ENCODE data around the gene VIM. TPM values are rescaled to one million over a fixed set of nuclear protein-coding genes. Genes with fewer than 3 reads are reported as not detected.

The VIM gene
- total RNA-seq, 3 donors from 2014 or later (not counting 1 experiment from before 2014, with no cell fraction given): 627 to 717 (median 634) TPM

- Mint-ChIP-seq H3K27ac (no peak overlapping the region), H3K4me3 (no peak overlapping the region), H3K27me3 (ENCODE audit: low read depth in 2 of 2) (no peaks in the 10 kb centered on the region), H3K9me3 (no peaks in the 10 kb centered on the region), H3K36me3 (no peaks in the 10 kb centered on the region), H3K4me1 (peaks cover 0 to 6% of the 10 kb centered on the region in 2 donors)
- Histone ChIP-seq H3K27me3 (ENCODE audit: control insufficient read depth, insufficient read depth, low read length) (no peaks in the 10 kb centered on the region), H3K36me3 (ENCODE audit: control insufficient read depth, insufficient read depth, low read length) (no peaks in the 10 kb centered on the region), H3K4me3 (ENCODE audit: low read length) (no peak overlapping the region), H3K27ac (ENCODE audit: low read length) (no peak overlapping the region), H3K9me3 (ENCODE audit: control insufficient read depth, insufficient read depth, low read length) (no peaks in the 10 kb centered on the region), H3K4me1 (ENCODE audit: control insufficient read depth, insufficient read depth, low read length) (no peaks in the 10 kb centered on the region)
- 90% methylated on average over 1 of the region's 2 CpGs for WGBS (ENCODE audit: insufficient coverage)
- DNase-seq: no peak
- ATAC-seq: no peak
- TF ChIP-seq, protein P1, sequence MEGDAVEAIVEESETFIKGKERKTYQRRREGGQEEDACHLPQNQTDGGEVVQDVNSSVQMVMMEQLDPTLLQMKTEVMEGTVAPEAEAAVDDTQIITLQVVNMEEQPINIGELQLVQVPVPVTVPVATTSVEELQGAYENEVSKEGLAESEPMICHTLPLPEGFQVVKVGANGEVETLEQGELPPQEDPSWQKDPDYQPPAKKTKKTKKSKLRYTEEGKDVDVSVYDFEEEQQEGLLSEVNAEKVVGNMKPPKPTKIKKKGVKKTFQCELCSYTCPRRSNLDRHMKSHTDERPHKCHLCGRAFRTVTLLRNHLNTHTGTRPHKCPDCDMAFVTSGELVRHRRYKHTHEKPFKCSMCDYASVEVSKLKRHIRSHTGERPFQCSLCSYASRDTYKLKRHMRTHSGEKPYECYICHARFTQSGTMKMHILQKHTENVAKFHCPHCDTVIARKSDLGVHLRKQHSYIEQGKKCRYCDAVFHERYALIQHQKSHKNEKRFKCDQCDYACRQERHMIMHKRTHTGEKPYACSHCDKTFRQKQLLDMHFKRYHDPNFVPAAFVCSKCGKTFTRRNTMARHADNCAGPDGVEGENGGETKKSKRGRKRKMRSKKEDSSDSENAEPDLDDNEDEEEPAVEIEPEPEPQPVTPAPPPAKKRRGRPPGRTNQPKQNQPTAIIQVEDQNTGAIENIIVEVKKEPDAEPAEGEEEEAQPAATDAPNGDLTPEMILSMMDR (IDR thresholded peaks at IDR 0.05): no peak
- intact Hi-C loops (cut with micrococcal nuclease): no loop called here
These were observed 37.4 kb upstream of the VIM start for GRCh38 chr10:17190602-17191001.

- Mint-ChIP-seq H3K4me1 (peaks cover under 1 to 14% of the 10 kb centered on the region in 2 donors), H3K36me3 (no peaks in the 10 kb centered on the region), H3K27me3 (ENCODE audit: low read depth in 2 of 2) (no peaks in the 10 kb centered on the region), H3K27ac (no peak overlapping the region), H3K9me3 (no peaks in the 10 kb centered on the region), H3K4me3 (no peak overlapping the region)
- Histone ChIP-seq H3K4me1 (ENCODE audit: control insufficient read depth, insufficient read depth, low read length) (no peaks in the 10 kb centered on the region), H3K4me3 (ENCODE audit: low read length) (no peak overlapping the region), H3K27me3 (ENCODE audit: control insufficient read depth, insufficient read depth, low read length) (no peaks in the 10 kb centered on the region), H3K9me3 (ENCODE audit: control insufficient read depth, insufficient read depth, low read length) (no peaks in the 10 kb centered on the region), H3K27ac (ENCODE audit: low read length) (no peak overlapping the region), H3K36me3 (ENCODE audit: control insufficient read depth, insufficient read depth, low read length) (no peaks in the 10 kb centered on the region)
- TF ChIP-seq, protein P1 (IDR thresholded peaks at IDR 0.05): no peak
- intact Hi-C loops (cut with micrococcal nuclease): no loop called here
- DNase-seq (no peak), ATAC-seq (no peak)
- 67% methylated on average over 3 of the region's 5 CpGs for WGBS (ENCODE audit: insufficient coverage)
These were observed 33.0 kb upstream of the VIM start for GRCh38 chr10:17195083-17195482.

DNA sequence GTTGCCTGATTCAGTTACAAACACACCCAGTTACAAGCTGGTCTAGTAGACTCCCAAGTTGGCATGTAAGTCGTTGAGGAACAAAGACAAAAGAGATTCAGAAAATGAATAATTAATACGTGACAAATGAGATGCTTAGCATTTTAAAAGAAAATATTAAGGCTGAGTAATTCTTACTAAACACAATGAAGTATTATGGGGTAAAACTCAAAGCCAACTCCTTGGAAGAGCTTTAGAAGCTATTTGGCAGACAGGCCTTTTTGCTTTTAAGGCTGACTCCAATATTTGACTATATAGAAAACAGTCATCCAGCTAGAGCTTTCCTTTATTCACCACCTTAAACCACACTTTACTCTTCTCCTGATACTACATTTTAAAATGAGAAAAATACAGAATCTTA, 32.0 kb upstream of the VIM start:
- no peak for ATAC-seq

DNA sequence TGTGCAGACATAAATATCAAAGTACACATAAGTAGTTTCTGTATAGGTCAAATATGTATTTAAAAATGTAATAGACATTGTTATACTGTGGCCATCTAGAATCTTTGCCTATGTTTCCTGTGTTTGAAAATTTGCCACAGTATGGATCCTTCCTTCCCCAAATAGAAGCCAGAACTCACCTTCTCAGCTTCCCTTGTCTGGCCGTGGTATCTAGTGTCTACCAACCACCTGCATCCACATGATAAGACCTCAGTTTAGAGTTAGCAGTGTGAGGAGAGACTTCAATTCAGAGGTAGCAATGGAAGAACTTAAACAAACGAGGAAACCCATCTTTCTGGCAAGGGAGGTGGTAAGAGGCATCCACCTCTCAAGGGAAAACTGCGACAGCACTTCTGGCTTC, 31.5 kb upstream of the VIM start:
- no peaks in the 10 kb centered on the region for H3K36me3 Mint-ChIP-seq
- H3K27ac ChIP-seq (ENCODE audit: low read length): no peak overlapping the region
- H3K4me1 Mint-ChIP-seq: peaks cover 16 to 29% of the 10 kb centered on the region in 2 donors
- no peak for DNase-seq
- H3K9me3 Mint-ChIP-seq: no peaks in the 10 kb centered on the region
- no peaks in the 10 kb centered on the region for H3K36me3 ChIP-seq (ENCODE audit: control insufficient read depth, insufficient read depth, low read length)
- no peaks in the 10 kb centered on the region for H3K27me3 ChIP-seq (ENCODE audit: control insufficient read depth, insufficient read depth, low read length)
- no peak for ATAC-seq
- H3K9me3 ChIP-seq (ENCODE audit: control insufficient read depth, insufficient read depth, low read length): no peaks in the 10 kb centered on the region
- WGBS (ENCODE audit: insufficient coverage): 61% methylated on average over 2 of the region's 3 CpGs
- H3K27ac Mint-ChIP-seq: no peak overlapping the region
- no peaks in the 10 kb centered on the region for H3K27me3 Mint-ChIP-seq (ENCODE audit: low read depth in 2 of 2)
- H3K4me3 ChIP-seq (ENCODE audit: low read length): no peak overlapping the region
- H3K4me1 ChIP-seq (ENCODE audit: control insufficient read depth, insufficient read depth, low read length): peaks cover 7% of the 10 kb centered on the region
- intact Hi-C loops (cut with micrococcal nuclease): no loop called here
- TF ChIP-seq, protein P1 (IDR thresholded peaks at IDR 0.05): no peak
- no peak overlapping the region for H3K4me3 Mint-ChIP-seq

More for the DNA sequence above, 32.0 kb upstream of the VIM start:
- H3K27ac ChIP-seq (ENCODE audit: low read length): no peak overlapping the region
- 100% methylated on average over 1 of the region's 2 CpGs for WGBS (ENCODE audit: insufficient coverage)
- Mint-ChIP-seq H3K4me1 (peaks cover 10 to 24% of the 10 kb centered on the region in 2 donors), H3K27ac (no peak overlapping the region), H3K4me3 (no peak overlapping the region), H3K9me3 (no peaks in the 10 kb centered on the region), H3K36me3 (no peaks in the 10 kb centered on the region), H3K27me3 (ENCODE audit: low read depth in 2 of 2) (no peaks in the 10 kb centered on the region)
- H3K36me3 ChIP-seq (ENCODE audit: control insufficient read depth, insufficient read depth, low read length): no peaks in the 10 kb centered on the region
- intact Hi-C loops (cut with micrococcal nuclease): no loop called here
- H3K4me3 ChIP-seq (ENCODE audit: low read length): no peak overlapping the region
- no peaks in the 10 kb centered on the region for H3K27me3 ChIP-seq (ENCODE audit: control insufficient read depth, insufficient read depth, low read length)
- TF ChIP-seq, protein P1 (IDR thresholded peaks at IDR 0.05): no peak
- peaks cover 4% of the 10 kb centered on the region for H3K4me1 ChIP-seq (ENCODE audit: control insufficient read depth, insufficient read depth, low read length)
- no peaks in the 10 kb centered on the region for H3K9me3 ChIP-seq (ENCODE audit: control insufficient read depth, insufficient read depth, low read length)
- DNase-seq: no peak
